Fibroblast of lung (primary cell): ENCODE results near the gene TUT1.

Source experiments
- CTCF ChIP-seq, 2 donors: IDR thresholded peaks in 1 of 2; conservative IDR thresholded peaks in 1 of 2; 1 replicate in 1 of 2; 2 replicates in 1 of 2; pipeline ENCODE4 v1.5.1; 2011 to 2012; ENCODE audit warnings: low read length in 2 of 2, control low read depth in 1 of 2, inconsistent platforms in 1 of 2, low read depth in 1 of 2, mild to moderate bottlenecking in 1 of 2
- EZH2 ChIP-seq: IDR thresholded peaks from 2 replicates; pipeline ENCODE4 v1.5.1; 2012; ENCODE audit warnings: low read length, control low read depth, mild to moderate bottlenecking; ENCODE audit errors: missing control alignments

- TF ChIP-seq CTCF (conservative IDR thresholded peaks at IDR 0.05 in 1 of 2, IDR thresholded peaks at IDR 0.05 in 1 of 2; ENCODE audit: low read depth in 1 of 2, low read length in 2 of 2) (no peak), EZH2 (no peak)
Measured at GRCh38 chr11:62603072-62603408, 11.7 kb upstream of the TUT1 start.
